SKM-1 (cell line): Measurements from ENCODE around the gene CRB3.

Experiments
- DNase-seq: peaks from one replicate; lab custom pipeline; 2025; ENCODE audit not compliant: unreplicated experiment; lab: John Stamatoyannopoulos, UW

Gene CRB3

DNA sequence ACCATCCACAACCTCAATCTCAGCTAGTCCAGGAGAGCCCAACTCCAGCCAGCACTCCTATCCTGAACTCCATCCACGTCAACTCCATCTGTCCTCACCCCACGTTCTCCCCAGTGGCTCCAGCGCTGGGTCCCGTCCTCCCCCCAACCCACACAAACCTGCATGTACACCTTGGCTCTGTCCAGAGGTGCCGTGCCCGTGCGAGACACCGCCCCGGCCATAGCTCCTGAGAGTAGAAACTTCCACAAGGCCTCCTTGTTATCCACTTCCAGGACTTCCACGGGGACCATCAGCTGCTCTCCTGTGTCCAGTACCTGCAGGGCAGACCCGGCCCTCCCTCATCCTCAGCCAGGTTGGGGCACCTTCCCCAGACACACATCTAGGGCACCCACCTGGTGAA is 32.2 kb upstream of the CRB3 start:
- no peak for DNase-seq

DNA sequence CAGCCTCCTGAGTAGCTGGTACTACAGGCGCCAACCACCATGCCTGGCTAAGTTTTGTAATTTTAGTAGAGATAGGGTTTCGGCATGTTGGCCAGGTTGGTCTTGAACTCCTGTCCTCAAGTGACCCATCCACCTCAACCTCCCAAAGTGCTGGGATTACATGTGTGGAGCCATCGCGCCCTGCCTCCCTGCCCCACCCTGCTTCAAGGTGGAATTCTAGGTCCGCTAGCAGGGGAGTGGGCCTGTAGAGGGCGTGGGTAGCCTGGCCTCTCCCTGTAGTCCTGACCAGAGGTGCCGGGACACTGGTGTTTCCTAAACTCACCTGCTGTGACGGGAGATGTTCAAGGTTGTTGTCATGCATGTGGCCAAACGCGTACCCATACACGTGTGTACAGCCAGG is 30.9 kb upstream of the CRB3 start:
- no peak for DNase-seq

DNA sequence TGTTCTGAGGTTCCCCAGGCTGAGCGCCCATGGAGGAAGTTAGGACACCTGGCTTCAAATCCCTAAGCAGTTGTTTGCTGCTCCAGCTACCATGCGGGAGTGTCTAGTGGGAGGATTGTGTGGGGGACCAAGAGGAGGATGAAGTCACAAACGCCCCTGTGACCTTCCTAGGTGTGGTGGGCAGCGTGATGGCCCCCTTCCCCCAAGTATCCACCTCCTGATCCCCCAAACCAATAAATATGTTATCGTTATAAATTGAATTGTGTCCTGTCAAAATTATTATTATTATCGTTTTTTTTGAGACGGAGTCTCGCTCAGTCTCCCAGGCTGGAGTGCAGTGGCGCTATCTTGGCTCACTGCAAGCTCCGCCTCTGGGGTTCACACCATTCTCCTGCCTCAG is 30.4 kb upstream of the CRB3 start, which contains the start of gene SLC25A41:
Gene SLC25A41 (minus strand): TSS at position 101 of the 400 bp plus-strand sequence. CDS start 70 bp downstream, at position 31.
- DNase-seq = no peak

DNA sequence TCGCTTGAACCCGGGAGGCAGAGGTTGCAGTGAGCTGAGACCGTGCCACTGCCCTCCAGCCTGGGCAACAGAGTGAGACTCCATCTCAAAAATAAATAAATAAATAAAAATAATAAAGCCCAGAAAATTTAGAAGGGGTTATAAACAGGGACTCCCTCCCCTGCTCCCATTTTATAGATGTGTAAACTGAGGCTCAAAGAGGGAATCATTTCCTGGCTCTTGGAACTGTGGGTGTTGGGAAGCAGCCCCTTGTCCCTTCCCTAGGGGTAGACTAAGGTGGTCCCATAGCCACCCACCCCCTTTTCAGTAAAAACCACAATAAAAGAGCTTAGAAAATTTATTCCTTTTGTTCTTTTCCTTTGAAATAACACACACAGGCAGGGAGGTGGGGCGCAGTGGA is 24.3 kb upstream of the CRB3 start:
- DNase-seq = no peak

DNA sequence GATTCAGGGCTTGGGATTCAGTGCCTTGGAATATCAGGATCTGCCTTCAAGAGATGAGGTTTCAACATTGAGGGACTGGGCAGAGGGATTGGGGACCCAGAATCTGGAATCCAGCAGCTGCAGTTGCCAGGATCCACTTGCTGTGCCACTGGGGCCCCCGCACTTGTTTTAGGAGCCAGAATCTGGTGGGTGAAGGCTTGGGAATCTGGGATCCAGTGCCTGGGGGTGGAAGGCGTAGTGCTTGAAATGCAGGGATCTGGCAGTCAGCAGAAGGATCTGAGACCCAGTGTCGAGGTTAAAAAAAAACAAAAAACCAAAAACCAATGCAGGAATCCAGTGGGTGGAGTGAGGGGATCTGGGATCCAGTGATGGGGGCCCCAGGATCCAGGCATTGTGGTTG is 23.2 kb upstream of the CRB3 start:
- no peak for DNase-seq

DNA sequence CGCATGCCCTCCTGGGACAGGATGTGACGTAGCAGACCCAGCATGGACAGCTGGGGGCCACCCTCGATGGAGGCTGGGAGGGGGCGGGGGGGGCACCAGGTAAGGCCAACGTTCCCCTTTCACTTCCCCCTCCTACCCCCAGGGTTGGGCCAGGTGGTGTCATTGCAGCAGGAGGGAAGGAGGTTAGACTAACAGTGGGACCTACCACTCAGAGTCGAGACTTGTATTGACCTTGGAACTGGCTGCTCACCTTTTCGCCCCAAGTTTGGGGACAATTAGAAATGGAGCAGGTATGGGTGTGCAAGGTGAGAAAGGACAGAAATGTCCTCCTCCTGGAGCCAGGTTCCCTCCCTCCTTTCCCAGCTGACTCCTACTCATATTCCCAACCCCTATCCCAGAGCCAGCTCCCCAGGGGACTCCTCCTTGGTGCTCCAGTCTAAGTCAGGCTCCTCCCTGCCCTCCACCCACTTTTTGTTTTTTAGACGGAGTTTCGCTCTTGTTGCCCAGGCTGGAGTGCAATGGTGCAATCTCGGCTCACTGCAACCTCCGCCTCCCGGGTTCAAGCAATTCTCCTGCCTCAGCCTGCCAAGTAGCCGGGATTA is 21.9 kb upstream of the CRB3 start:
- no peak for DNase-seq

DNA sequence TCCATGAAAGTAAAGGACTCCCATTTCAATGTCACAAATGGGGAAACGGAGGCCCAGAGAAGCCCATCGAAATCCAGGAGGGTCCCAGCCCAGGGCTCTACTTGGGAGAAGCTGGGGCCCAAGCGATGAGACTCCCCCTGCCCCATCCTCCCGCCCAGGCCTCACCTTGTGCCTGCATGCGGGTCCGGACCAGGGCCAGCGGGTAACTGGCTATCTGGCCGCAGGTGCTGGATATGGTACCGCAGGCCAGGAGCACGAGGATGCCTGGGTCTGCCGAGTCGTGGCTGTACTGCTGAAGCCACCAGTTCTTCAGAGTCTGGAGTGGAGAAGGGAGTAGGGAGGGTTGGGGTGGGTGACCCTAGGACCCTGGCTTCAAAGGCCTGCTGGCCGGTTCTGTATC is 20.1 kb upstream of the CRB3 start:
- DNase-seq = no peak

DNA sequence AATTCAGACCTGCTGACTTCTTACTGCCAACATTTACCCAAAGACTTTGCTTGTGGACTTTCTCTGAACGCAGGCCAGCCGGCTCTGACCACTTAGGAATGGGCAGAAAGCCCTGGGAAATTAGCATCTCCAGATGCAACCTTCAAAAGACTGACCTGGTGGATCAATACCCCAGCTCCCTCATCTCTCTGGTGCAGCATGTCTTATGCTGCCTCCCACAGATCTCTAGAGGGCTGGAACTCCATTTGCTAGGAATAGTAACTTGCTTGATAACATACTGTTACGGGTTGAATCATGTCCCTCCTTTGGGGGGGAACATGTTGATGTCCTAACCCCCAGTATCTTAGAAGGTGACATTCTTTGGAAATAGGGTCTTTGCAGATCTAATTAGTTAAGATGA is 17.6 kb upstream of the CRB3 start:
- DNase-seq = no peak

DNA sequence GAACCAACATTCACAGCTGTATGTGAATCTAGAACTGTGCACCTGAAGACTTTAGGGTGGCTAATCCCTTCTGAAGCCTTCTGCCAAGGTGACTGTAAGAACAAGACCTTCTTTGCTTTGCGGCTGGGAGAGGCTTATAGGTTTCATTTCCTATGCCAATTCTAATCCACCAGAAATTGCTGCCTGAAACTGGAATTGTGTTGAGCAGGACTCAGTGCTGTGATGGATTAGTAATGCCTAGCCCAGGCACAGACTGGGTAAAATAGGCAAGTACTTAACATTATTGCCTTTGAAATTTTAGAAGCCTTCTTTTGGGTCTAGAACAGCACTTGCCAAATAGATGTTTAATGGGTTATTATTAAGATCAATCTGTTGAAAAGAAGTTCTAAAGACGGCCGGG is 16.0 kb upstream of the CRB3 start:
- no peak for DNase-seq

DNA sequence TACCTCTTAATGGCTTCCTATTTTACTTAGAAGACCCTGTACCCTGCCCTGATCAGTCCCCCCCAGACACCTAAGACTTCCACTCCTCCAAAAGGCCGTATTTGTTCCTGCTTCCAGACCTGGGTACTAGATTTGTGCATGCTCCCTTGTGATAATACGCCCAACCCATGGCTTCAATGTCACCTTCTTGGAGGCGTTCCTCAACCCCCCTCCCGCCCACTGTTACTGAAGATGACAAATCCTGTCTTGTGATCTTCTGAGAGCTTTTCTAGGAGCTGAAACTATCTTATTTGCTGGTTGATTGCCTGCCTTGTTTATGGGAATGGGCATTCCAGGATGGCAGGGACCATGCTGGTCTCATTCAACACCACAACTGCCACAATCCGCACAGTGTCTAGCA is 13.9 kb upstream of the CRB3 start:
- DNase-seq = no peak

DNA sequence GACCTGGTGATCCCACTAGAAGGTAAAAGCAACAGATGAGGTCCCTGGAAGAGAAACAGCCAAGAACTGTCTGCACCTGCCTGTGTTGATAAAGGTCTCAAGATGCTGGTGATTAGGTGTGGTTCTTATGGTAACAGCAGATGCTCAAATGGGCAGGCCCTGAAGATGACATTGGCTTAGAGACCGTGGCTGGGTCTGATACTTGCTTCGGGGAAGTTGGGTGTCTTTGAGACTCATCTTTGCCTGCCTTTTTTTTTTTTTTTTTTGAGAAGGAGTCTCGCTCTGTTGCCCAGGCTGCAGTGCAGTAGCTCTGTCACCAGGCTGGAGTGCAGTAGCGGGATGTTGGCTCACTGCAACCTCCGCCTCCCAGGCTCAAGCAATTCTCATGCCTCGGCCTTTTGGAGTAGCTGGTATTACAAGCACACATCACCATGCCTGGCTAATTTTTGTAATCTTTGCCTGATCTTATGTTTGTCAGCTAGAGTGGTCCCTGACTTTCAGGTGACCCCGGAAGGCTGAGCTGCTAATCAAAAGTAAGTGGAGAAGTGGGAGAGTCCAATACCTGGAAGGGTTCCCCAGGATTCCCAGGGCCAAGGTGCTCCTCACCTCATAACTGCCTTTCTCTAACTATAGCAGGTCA is 12.4 kb upstream of the CRB3 start:
- no peak for DNase-seq

DNA sequence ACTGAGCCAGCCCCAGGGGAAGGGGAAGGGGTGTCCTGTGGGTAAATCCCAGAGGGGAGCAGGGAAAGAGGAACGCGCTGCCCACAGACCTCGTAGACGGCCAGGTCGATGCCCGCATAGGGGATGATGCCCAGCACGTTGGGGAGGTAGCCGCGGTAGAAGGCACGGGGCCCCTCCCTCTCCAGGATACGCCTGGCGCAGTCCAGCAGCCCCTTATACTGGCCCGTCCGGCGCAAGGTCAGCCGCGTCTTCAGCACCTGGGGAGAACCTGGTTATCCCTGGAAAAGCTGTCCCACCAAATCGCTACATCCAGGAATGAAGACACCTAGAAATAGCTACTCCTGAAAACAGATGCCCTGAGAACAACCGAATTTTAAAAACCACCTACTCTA is 11.9 kb upstream of the CRB3 start:
- no peak for DNase-seq

DNA sequence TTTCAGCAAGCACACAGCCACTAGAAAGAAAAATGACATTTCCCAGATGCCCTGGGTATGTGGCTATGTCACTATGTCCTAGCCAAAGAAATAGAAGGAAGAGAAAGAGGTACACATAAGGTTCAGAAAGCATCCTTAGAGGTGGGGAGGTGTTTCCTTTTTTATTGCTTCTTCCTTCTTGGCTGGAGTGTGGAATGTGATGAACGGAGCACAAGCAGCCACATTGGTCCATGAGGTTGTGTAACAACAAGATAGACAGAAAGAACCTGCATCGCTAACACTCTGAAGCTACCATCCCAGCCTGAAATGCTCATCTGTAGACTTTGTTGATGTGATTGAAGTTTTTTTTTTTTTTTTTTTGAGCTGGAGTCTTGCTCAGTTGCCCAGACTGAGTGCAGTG is 11.2 kb upstream of the CRB3 start:
- DNase-seq = no peak

DNA sequence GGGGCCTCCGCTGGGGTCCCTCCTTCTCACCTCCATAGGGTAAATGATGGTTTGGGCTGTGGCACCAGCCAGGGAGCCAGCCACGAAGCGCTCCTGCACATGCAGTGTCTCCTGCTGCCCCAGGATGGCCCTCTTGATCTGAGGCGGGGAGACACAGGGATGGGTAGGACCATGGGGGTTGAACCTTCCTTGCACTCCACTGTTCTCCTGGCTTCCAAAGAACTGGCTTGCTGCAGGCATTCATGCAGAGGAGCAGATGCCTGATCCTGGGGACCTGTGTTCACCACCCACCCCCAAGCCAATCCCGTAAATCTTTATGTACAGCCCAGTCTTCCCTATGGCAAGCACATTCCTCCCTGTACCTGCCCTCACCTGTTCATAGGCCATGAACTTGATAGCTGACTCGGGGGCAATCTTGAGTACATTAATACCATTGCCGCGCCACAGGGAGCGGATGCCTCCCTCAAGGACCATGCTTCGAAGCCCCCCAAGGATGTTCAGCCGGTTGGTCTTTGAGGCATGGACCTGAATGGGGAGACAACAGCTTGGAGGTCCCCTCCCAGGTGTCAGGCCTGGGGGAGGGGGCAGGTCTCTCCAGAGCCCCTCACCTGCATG is 10.0 kb upstream of the CRB3 start:
- DNase-seq = no peak

DNA sequence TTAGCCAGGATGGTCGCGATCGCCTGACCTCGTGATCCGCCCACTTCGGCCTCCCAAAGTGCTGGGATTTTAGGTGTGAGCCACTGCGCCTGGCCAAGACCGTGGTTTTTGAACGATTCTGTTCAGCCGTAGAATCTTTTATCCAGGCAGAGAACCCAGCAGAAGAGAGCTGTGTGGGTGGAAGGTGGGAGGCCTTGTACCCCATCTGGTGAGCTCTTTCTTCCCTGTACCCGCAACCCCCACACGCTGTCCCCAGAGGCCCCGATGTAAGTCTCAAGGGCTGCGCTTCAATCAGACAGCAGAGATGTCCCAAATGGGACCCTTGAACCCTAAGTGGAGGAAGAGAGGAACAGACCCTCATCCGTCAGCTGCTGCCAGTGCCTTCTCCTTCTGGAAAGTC is 8.1 kb upstream of the CRB3 start:
- no peak for DNase-seq

DNA sequence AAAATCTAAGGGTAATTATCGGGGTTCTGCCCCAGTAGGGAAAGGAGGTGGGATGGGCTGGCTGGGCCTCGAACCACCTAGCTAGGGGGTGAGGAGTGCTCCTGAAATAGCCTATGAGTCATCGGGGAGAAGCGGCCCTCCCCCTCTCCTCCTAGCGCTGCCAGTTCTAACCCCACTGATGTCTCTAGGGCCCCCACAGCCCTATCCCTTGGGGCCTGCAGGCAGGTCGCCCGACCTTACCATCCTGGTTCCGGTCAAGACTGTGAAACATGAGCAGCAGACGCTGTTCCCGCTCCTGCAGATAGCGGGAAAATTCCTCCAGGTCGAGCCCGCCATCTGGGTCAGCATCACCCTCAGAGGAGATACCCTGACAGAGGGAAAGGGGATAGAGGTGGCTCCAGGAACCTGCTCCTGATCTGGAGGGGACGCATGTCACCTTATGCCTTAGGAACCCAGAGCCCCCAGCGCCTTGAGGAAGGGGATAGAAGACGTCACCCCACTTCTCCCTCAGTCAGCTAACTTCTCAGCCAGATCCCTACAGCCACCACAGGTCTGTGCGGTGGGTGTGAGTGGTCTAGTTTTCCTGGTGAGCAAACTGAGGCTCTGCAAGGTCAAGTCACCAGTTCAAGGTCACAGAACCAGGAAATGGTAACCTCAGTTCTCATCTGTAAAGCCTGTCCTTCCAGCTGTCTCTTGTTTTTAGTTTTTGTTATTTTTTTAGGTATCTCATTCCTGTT is 5.9 kb upstream of the CRB3 start:
- no peak for DNase-seq

DNA sequence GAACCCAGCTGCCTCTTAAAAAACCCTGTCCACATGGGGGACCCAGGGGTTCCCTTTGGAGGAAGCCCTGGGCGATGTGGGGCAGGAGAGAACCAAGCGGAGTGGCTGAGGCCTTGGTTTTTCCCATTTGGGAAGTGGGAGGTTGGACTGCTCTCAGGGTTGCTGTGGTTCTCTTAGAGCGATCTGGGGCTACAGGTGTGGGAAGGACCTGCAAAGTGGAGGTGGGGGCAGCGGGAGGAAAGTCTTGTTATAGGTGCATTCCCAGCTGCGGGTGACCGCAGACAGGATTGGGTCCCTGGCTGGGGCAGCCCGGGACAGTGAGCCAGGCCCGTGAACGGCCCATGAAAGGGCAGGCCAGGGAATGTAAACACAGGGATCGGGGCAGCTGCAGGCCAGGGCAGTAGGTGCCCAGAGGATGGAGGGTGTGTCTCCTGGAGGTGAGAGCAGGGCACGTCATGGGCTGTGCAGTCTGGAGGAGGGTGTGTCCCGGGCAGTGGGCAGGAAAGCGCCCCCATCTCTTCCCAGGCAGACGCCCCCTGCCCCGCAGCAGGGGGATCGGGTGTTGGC is 5.3 kb upstream of the CRB3 start:
- no peak for DNase-seq

DNA sequence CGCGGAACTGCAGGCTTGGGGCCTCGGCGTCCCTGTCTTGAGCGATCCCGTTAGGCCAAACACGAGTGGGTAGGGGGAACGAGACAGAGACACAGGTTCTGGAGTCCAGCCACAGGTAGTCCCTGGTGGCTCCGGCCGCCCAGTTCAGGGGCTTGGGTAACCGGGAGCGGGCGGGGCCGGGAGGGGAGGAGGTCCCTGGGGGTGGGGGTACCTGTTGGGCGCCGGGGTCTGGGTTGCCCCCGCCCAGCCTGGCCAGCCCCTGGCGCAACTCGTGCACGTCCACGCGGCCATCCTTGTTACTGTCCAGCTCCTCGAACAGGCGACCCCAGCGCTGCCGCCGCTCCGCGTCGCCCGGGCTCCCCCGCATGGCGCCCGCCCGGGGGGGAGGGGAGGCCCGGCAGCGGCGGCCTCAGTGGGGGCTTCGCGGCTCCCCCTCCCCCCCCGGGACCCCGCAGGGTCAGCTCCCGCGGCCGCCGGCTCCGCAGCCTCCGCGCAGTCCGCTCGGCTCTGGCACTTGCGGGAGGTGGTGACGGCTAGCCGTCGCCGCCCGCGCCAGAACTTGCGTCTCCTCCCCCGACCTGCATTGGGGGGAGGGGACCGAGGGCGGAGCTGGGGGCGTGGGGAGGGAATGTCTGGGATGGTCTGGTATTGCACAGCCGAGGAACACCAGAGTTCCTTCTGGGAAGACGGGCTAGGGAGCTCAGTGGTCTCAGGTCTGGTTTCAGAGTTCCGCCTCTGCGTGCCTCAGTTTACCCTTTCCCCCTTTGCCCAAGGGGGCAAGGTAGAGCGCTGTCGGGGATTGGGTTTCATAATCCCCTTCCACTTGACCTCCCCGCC is 4.6 kb upstream of the CRB3 start, which contains the start of gene SLC25A23:
Gene SLC25A23 (minus strand): TSS at position 531 of the 837 bp plus-strand sequence. CDS start 164 bp downstream, at position 367.
- peak; percentile 60 for DNase-seq

DNA sequence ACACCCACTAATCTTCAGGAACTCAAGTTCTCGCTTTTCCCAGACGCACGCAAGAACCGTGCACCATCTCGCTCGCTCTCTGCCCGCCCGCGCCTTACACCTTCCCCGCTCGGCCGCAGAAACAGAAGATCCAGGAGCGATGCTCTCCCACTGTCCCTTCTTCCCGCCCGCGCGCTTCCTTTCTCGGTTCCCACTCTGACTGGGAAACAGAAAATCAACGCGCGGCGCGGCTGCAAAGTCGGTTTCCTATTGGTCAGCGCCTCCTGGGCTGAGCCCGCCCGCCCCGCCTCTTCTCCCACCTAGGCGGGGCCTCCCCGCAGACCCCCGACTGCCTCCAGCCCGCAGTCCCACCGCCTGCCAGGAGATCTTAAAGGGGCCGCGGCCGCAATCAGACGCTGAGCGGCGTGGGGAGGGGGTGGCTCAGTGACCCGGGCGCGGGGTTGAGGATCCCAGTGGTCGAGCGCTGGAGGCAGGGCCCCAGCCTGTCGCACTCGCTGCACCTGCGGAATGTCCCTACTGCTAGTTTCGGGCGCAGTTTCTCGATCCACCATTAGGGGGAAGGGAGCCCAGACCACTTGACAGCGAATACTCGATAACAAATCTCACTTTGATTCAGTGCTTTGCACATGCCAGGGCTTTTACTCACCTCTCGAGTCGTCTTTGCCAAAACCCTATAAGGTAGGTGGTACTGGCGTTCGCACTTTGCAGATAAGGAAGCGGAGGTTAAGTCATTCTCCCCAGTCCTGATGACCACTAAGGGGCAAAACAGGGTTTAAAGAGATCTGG is 3.8 kb upstream of the CRB3 start:
- peak; percentile 98 for DNase-seq

DNA sequence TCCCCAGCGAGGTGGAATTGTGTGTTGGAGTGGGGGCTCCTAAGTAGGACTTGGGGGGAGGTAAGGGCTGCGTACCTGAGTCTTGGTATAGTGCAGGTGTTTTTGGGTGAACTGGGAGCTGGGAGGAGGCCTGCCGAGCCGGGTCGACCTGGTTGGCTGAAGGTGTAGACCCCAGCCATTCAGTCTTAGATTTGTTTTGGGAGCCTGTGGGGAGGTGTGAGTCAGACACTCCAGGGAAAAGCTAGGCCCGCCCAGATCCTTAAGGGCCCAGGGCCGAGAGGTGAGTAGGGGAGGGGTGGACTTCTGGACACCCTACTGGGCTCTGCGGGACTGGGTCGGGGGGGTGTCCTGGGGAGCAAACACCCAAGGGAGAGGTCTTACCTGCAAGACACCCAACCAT is 935 bp downstream of the CRB3 start:
- no peak for DNase-seq
